ENCODE measurements around the gene KLHDC1.
"Not testable (repeated sequence)": the region's sequence is repeated elsewhere in the genome, so short reads cannot be mapped to it uniquely, and the experiment has no call there.

DNA sequence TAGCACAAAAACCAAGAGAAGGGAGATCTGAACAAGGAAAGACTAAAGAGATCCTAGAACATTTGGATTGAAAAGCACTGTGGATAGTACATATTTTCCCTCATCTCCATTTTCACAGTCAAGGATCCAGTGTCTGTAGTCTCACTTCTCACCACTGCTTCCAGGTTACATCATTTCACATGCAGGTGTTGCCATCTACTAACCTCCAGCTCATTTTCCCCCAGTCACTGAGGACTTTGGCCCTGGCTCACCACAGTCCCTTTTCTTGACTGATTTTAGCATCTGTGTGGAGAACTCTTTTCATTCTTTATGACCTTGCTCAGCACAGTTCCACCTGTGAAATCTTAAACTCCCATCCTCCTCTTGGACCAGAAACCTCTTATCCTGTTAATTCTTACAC lies 53.6 kb downstream of the KLHDC1 start:
- TF ChIP-seq EZH2phosphoT487 (IDR thresholded peaks at IDR 0.05; ENCODE audit: insufficient read depth, low read depth); EZH2 (IDR thresholded peaks at IDR 0.05; ENCODE audit: insufficient read depth, poor library complexity, severe bottlenecking): not testable (repeated sequence)

Data from GM23248 (cell line).